Fibroblast of villous mesenchyme (primary cell): ENCODE results near the gene GPR132. TPM values are rescaled to one million over a fixed set of nuclear protein-coding genes. Genes with fewer than 3 reads are reported as not detected.

ENCODE experiments used
- DNase-seq: peaks from one replicate; pipeline ENCODE4 v3.0.0-alpha.2; 2010; ENCODE audit warnings: low read depth
- H3K4me3 ChIP-seq: 2 replicates; pipeline ENCODE4 v1.5.1; 2011; ENCODE audit warnings: low read depth, mild to moderate bottlenecking, low read length
- CTCF ChIP-seq: IDR thresholded peaks from 2 replicates; pipeline ENCODE4 v1.5.1; 2012; ENCODE audit warnings: low read depth, mild to moderate bottlenecking, low read length; ENCODE audit not compliant: insufficient read depth
- total RNA-seq: library from RNA; depleted of rRNA; stranded (reverse); fragments of >200 nt; gene quantifications from 2 replicates; pipeline ENCODE4 v1.2.3, GENCODE V29; 2012

GPR132 gene
- total RNA-seq, 1 donor = not detected

GRCh38 chr14:105055334-105055733 is 9.9 kb downstream of the GPR132 start:
- TF ChIP-seq CTCF = no peak
- DNase-seq = no peak
- H3K4me3 ChIP-seq = no peak overlapping the region

GRCh38 chr14:105053996-105054395 is 11.2 kb downstream of the GPR132 start:
- no peak for TF ChIP-seq CTCF
- no peak overlapping the region for H3K4me3 ChIP-seq
- no peak for DNase-seq

DNA sequence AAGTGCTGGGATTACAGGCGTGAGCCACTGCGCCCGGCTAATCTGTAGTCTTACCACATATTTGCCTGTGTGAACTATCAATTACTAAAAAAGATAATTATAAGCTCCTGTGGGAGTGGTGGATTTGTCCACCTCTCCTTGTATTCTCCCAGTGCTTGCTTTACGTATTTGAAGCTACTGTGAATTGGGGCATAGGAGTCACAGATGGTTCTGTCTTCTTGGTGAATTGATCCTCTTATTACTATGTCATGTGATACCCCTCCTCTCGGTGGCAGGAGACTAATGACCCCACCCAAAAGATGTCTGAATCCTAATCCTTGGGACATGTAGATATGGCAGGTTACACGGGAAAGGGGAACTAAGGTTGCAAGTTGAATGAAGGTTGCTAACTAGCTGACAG is 11.8 kb downstream of the GPR132 start:
- no peak for TF ChIP-seq CTCF
- no peak for DNase-seq
- H3K4me3 ChIP-seq = no peak overlapping the region

- no peak for DNase-seq
- no peak for TF ChIP-seq CTCF
- H3K4me3 ChIP-seq = no peak overlapping the region
Measured at GRCh38 chr14:105052110-105052458, 13.1 kb downstream of the GPR132 start.

DNA sequence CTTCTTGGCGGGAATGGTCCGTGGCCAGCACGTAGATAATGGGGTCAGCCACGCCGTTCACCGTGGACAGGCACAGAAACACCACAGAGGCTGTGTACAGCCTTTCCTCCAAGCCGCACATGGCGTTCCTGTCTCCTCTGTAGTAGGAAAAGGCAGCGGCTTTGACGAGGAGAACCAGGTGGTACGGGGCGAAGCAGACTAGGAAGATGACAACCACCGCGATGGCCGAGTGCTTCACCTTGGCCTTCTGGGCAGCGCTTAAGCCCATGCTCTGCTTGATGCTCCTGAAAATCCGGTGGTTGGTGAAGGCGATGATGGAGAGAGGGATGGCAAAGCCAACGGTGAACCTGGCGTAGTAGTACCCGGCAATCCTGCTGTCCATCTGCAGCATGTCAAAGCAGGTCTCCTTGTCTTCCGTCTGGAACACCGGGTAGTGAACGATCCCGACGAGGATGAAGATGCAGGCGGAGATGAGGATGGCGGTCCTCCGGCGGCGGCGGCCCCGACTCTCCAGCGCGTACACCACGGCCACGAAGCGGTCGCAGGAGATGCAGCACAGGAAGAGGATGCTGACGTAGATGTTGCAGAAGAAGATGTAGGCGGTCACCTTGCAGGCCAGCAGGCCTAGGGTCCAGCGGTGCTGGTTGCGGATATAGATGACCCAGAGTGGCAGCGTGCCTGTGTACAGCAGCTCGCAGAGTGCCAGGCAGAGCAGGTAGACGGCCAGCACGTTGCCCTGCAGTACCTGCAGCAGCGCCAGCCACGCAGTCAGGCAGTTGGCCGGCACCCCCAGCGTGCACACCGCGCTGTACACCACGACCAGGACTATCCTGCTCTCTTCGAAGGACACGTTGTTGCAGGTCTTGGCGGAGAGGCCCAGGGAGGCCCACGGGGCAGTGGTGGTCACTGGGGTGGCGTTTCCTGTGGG is 13.8 kb downstream of the GPR132 start:
- TF ChIP-seq CTCF = no peak
- no peak for DNase-seq

DNA sequence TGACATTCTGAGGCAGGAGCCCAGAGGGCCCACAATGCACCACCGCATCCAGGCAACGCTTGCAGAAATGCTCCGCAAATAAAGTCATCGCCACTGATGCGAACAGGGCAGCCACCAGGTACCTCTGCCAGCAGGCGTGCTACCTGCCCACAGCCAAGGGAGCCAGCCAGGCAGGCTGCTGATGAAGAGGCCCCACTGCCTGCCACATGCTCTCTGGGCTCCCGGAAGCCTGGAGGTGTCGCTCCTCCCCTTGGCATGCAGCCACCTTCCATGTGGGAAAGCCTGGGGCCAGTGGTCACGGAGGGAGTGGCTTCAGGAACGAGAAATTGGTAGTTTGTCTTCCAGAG is 14.7 kb downstream of the GPR132 start:
- no peak overlapping the region for H3K4me3 ChIP-seq
- peak; percentile 43 for DNase-seq
- TF ChIP-seq CTCF = no peak

More for the DNA sequence above, 13.8 kb downstream of the GPR132 start:
- H3K4me3 ChIP-seq = no peak overlapping the region
